HG02588 (cell line): ENCODE data around the gene ARL9.

Experiments used
- ATAC-seq: cut with Tn5 transposase; IDR thresholded peaks from one replicate; pipeline ENCODE4 v1.9.1; 2021; ENCODE audit warnings: mild to moderate bottlenecking, moderate library complexity; ENCODE audit not compliant: unreplicated experiment

Gene ARL9

DNA sequence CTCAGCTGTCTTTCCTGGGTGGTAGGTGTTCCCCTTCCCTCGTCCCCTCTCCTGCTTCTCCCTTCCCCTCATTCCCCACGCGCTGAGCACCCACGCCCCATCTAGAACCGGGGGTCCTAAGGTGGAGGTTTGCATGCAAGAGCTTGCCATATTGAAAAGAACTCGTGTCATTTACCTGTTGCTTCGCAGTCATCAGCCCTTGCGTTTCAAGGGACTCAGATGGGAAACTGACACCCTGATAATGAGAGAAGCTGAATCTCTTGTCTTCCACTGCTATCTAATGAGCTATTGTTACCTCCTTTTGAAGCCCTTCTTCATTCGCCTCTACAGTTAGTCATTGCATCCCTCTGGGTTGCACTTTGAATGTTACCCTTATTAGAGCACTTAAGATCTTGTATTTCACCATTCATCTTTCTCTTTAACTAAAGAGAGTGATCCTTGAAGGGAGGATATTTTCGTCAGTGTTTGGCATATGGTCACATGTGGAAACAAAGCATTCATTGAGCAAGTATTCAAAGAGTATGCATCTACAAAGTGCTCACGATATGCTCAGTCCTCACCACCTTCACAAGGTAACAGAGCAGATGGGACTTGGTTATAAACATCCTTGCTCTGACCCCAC lies 25.7 kb downstream of the ARL9 start:
- ATAC-seq, result no peak

DNA sequence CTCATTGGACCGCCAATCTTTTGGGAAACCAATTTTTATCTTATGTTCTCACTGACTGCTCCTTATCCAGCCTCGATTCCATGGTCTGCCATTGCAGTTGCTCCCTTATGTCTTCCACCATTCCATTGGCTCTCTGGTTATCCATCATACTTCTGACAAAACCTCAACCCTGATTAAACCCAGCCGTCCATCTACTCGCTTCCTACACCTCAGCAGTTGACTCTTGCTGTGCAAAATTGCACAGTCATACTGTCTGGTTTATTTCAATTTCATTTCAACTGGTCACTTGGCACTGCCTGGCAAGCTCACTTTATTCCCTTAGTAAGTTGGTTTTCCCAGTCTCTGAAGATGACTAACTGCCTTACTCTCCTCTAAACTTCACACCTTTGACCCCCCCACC lies 26.2 kb downstream of the ARL9 start:
- no peak for ATAC-seq

DNA sequence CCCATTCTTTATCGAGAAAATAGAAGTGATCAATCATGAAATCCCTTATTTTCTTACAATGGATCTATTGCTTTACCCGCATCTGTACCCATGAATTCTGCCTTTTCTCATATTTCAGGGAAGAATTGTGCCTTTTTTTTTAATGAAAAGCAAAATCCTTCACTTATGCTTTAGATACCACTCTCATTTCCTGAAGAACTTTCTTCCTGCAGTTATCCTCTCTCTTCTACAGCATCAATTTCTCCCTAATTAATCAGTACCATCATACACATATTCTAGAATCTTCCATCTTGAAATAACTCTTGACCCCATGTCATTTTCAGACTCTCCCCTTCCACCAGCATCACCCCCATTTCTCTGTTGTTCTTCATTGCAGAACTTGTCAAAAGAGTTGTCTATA lies 26.6 kb downstream of the ARL9 start:
- ATAC-seq, result no peak

DNA sequence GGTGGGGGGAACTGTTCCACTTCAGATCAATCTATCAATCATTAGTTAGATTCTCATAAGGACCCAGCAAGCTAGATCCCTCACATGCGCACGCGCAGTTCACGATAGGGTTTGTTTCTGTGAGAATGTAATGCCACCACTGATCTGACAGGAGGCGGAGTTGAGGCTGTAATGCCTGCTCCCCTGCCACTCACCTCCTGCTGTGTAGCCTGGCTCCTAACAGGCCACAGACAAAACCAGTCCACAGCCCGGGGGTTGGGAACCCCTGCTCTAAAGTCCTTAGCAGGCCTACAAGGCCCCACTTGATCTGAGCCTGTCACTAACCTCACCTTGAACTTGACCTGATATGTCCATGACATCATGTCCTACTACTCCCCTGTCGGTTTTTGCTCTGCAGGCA lies 30.3 kb downstream of the ARL9 start:
- no peak for ATAC-seq

DNA sequence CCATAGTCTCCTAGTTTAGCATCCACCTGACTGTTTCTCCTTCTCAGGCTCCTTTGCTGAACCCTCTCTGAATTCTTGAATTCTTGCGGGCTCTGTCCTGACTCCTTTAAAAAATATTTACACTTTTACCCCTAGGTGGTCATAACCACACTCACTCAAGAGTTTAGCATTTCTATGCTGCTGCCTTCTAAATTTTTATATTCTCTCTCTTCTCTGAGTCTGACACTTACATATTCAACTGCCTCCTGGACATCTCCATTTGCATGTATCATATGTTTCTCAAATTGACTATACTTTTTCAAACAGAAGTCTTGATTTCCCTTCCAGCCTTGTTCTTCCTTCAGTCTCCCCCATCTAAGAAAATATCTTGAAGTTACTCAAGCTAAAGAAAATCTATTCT lies 31.6 kb downstream of the ARL9 start:
- ATAC-seq, result no peak

DNA sequence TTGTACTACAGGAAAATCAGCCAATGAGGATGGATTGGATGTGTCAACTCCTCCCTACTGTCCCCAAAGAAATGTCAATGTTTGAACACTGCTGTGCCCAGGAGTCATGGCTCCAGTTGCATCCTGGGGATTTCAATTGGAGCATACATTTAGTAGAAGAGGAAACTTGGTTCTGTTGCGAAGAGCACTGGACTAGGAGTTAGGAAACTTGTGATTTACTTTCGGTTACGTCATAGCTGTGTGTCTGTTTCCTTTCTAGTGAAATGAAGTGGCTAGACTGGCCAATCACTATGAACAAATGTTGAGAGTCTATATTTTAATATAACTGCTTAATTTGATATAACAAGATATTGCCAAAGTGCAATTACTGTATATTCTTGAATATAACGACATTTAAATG lies 35.2 kb downstream of the ARL9 start:
- no peak for ATAC-seq

DNA sequence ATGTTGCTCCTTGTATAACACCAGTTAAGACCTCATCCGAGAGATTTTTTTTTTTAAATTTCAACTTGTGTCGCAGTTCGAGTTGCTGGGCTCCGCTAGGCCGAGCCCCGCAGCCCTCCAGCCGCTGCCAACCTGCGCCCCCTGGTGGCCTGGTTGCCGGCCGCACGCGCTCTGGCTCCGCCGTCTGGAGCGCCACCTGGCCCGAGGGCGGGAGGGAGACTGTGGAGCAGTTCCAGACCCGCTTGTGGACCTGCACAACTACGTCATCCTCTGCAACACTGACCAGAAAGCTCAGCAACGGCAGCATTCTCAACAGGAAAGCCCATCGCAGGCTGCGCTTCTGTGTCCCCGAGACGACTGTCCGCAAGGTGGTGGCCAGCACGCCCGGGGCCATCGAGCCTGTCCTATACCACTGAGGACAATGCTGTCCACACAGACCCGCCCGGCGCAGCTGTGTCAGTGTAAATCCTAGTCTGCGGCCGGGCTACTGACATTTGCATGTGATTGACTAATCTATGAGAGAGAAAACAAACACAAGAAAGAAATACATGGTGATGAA lies 39.1 kb downstream of the ARL9 start:
- ATAC-seq, result peak; percentile 96

DNA sequence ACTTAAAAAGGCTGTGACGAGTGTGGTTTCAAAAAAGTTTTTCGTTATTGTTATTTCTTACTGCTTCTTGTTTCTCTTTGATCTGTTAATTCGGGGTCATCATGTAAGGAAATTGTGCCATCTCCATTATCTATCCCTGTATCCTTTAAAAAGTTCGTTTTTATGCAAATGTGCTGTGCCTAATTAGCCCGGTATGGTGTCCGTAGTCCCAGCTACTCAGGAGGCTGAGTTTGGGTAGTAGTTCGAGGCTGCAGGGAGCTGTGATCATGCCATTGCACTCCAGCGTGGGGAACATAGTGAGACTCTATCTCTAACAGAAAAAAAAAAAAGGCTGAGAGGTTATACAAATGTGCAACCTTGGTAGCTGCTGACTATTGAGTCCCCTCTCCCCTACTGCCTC lies 45.1 kb downstream of the ARL9 start:
- ATAC-seq, result no peak

DNA sequence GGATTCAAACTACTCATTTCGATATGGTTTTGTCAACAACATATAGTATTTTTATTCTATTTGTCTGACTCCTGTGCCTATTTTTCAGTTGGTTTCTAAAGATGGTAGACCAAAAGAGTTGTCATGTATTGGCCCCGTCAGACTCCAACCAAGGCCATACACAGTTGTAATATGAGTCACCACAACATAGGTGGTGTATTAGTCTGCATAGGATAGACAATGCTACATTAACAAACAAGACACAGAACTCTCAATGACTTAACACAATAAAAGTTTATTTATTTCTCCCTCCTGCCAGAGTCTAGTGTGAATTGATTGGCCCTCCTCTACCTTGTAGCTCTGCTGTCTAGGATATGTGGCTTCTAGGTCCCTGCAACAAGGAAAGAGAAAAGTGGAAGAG lies 45.9 kb downstream of the ARL9 start:
- ATAC-seq, result no peak

DNA sequence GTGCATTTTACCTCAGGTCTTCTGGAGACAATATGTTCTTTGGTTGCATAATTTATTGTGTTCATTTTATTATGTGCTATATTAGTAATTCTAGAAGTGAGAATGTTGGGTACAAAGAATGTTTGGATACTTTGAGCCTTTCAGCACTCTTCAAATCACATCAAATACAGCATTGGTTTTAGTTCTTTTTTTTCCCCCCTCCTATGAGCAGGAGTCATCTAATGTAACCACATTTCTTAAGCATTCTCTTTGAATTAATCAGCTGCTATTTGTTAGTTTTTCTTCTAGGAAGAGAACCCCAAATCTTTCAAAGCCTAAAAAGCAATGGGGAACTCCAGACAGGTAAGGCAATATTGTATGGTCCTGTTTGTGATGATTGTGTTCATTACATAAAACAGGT lies 46.7 kb downstream of the ARL9 start:
- no peak for ATAC-seq

DNA sequence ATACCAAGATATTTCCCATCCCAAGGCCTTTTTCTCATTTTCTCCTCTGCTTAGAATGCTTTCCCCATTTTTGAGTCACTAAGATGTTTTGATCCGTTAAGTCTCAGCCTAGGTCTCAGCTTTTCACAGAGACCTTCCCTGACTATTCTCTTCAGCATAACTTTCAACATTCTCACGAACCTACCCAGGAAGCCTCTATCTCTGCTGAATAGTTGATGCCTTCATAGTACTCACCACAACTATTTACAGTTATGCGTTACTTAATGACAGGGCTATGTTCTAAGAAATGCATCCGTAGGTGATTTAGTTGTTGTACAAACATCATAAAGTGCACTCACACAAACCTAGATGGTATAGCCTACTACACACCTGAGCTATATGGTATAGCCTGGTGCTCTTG lies 64.5 kb downstream of the ARL9 start:
- no peak for ATAC-seq
